ENCODE measurements around the gene DPYSL5. TPM values are rescaled to one million over a fixed set of nuclear protein-coding genes. Genes with fewer than 3 reads are reported as not detected.
A peak's percentile ranks its signal among the peaks of the same experiment; 100 is the strongest.

DPYSL5 gene
- total RNA-seq, 1 experiment from 2014 or later: not detected

DNA sequence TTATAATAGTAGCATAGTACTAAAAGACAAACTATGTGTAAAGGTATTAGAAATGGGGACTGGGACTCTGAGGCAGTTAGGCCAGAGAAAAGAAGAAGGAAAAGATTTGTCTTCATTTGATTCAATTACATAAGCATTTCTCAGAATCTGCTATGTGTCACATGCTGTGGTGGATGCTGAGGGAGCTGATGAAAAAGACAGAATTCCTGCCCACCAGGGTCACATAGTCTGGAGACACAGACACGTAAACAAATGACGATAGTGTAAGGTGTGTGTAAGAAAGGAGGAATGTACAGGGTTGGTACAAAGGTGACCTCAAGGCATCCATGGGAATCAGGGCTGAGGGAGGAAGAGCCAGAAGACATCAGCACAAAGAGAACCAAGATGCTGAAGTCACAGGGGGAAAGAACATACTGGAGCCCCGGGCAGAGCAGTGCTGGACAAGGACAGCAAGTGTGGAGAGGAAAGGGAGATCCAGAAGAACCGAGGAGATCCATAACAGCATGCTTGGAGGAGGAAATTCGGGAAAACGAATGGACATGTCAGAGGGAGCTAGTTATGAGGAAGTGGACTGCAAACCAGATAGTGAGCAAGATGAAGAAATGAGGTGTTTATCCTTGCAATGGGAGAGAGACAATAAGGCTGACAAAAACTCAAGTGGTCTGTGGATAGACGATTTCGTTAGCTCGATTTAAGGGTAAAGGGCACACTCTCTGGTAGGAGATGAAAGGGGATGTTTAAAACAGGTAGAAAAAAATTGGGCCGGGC is 121.3 kb downstream of the DPYSL5 start:
- ChIA-PET POLR2A (ENCODE audit: unreplicated experiment) (interaction anchor here (0.6 kb wide), 2 partner anchors 9 to 43 kb away, joined by 4 to 7 read pairs; no protein-coding TSS in a partner anchor), CTCF (interaction anchor here (0.6 kb wide), 1 partner anchor 47 kb away, joined by 10 read pairs; no protein-coding TSS in a partner anchor)
- H3K27ac ChIP-seq (ENCODE audit: low read length): peak overlapping the region; percentile 98
- H3K4me2 ChIP-seq (ENCODE audit: low read length): peak overlapping the region; percentile 99
- no peak overlapping the region for H3K4me3 ChIP-seq (ENCODE audit: low read length)
- H3K27me3 ChIP-seq (ENCODE audit: low read length): no peaks in the 10 kb centered on the region
- peaks cover 31% of the 10 kb centered on the region for H3K79me2 ChIP-seq (ENCODE audit: low read length)
- no peaks in the 10 kb centered on the region for H3K9me3 ChIP-seq (ENCODE audit: low read length)
- ATAC-seq (no peak), DNase-seq (peak; percentile 51)
- peak overlapping the region; percentile 88 for H3K9ac ChIP-seq (ENCODE audit: low read length)
- no peaks in the 10 kb centered on the region for H4K20me1 ChIP-seq (ENCODE audit: low read length)
- peaks cover 9% of the 10 kb centered on the region for H3F3A ChIP-seq (ENCODE audit: low read length, unreplicated experiment)
- no TSS peak for BruUV-seq (replicated peaks)
- H3K36me3 ChIP-seq (ENCODE audit: low read depth, low read length): no peaks in the 10 kb centered on the region
- H3K4me1 ChIP-seq (ENCODE audit: insufficient read depth, low read length): peaks cover 53% of the 10 kb centered on the region
- no peak overlapping the region for H2AFZ ChIP-seq (ENCODE audit: low read length)
- intact Hi-C loops (cut with micrococcal nuclease): loop anchor here (2.0 kb wide), 1 partner anchor 42 kb away; no protein-coding TSS in a partner anchor
- TF ChIP-seq EZH2phosphoT487 (IDR thresholded peaks at IDR 0.05; ENCODE audit: borderline replicate concordance, low read length) (no peak), EZH2 (IDR thresholded peaks at IDR 0.05; ENCODE audit: low read length, unreplicated experiment) (no peak)
- TF ChIP-seq, protein P1, sequence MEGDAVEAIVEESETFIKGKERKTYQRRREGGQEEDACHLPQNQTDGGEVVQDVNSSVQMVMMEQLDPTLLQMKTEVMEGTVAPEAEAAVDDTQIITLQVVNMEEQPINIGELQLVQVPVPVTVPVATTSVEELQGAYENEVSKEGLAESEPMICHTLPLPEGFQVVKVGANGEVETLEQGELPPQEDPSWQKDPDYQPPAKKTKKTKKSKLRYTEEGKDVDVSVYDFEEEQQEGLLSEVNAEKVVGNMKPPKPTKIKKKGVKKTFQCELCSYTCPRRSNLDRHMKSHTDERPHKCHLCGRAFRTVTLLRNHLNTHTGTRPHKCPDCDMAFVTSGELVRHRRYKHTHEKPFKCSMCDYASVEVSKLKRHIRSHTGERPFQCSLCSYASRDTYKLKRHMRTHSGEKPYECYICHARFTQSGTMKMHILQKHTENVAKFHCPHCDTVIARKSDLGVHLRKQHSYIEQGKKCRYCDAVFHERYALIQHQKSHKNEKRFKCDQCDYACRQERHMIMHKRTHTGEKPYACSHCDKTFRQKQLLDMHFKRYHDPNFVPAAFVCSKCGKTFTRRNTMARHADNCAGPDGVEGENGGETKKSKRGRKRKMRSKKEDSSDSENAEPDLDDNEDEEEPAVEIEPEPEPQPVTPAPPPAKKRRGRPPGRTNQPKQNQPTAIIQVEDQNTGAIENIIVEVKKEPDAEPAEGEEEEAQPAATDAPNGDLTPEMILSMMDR (conservative IDR thresholded peaks at IDR 0.05; ENCODE audit: low read depth, low read length): no peak
- no peaks in the 10 kb centered on the region for H3K9me2 ChIP-seq (replicated peaks; ENCODE audit: low read length)

DNA sequence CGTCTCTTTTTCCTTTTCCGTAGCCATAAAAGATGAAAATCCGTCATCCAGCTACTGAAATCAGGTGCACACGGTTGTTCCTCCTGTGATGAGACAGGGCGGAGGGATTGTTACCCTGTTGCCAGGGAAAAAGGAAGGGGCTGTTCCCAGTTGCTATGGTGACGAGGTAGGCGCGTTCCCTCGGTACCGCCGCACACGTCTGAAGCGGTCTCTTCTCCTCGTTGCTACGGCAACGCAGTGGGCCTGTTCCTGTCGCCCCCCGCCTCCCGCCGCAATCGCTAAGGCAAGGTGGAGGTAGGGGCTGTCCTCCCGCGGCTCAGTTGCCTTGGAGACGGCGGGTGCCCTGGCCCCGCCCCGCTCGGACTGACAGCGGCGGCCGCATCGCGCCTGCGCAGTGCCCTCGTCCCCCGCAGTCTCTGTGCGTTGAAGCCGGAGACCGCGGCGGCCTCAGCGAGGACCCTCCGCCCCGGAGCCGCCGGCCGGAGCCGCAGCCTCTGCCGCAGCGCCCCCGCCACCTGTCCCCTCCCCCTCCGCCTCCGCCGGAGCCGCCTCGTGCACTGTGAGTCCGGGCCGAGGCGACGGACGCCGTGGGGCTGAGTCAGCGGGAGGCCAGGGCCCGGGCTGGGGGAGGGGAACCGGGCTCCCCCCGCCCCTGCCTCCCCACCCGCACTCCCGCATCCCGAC is 122.5 kb downstream of the DPYSL5 start, which contains the start of gene MAPRE3:
Gene MAPRE3 (plus strand): TSS at position 394 of the 684 bp plus-strand sequence. CDS start 51,582 bp downstream, outside the sequence.
- intact Hi-C loops (cut with micrococcal nuclease): no loop called here

More for the DNA sequence above, 122.5 kb downstream of the DPYSL5 start, which contains the start of gene MAPRE3:
- peak within 1 kb of the TSS; percentile 72 for H2AFZ ChIP-seq (ENCODE audit: low read length)
- peaks cover 9% of the 10 kb centered on the region for H3F3A ChIP-seq (ENCODE audit: low read length, unreplicated experiment)
- peaks cover 49% of the 10 kb centered on the region for H3K4me1 ChIP-seq (ENCODE audit: insufficient read depth, low read length)
- H4K20me1 ChIP-seq (ENCODE audit: low read length): no peaks in the 10 kb centered on the region
- peak within 1 kb of the TSS; percentile 98 for H3K27ac ChIP-seq (ENCODE audit: low read length)
- BruUV-seq (replicated peaks): no TSS peak
- no peaks in the 10 kb centered on the region for H3K27me3 ChIP-seq (ENCODE audit: low read length)
- no peaks in the 10 kb centered on the region for H3K9me2 ChIP-seq (replicated peaks; ENCODE audit: low read length)
- H3K9me3 ChIP-seq (ENCODE audit: low read length): no peaks in the 10 kb centered on the region
- TF ChIP-seq EZH2phosphoT487 (IDR thresholded peaks at IDR 0.05; ENCODE audit: borderline replicate concordance, low read length) (no peak), EZH2 (IDR thresholded peaks at IDR 0.05; ENCODE audit: low read length, unreplicated experiment) (no peak)
- TF ChIP-seq, protein P1 (conservative IDR thresholded peaks at IDR 0.05; ENCODE audit: low read depth, low read length): no peak
- ChIA-PET POLR2A (ENCODE audit: unreplicated experiment) (interaction anchor here (0.6 kb wide), 1 partner anchor 10 kb away, joined by 7 read pairs; no protein-coding TSS in a partner anchor), CTCF (interaction anchor here (0.6 kb wide), 1 partner anchor 46 kb away, joined by 10 read pairs; no protein-coding TSS in a partner anchor)
- ATAC-seq: peak; percentile 77
- H3K4me3 ChIP-seq (ENCODE audit: low read length): peak within 1 kb of the TSS; percentile 93
- peaks cover 42% of the 10 kb centered on the region for H3K79me2 ChIP-seq (ENCODE audit: low read length)
- H3K36me3 ChIP-seq (ENCODE audit: low read depth, low read length): no peaks in the 10 kb centered on the region
- H3K9ac ChIP-seq (ENCODE audit: low read length): peak within 1 kb of the TSS; percentile 88
- H3K4me2 ChIP-seq (ENCODE audit: low read length): peak within 1 kb of the TSS; percentile 99
- DNase-seq: peak; percentile 76
